Measurements from ENCODE around the gene CMIP.

Gene CMIP

DNA sequence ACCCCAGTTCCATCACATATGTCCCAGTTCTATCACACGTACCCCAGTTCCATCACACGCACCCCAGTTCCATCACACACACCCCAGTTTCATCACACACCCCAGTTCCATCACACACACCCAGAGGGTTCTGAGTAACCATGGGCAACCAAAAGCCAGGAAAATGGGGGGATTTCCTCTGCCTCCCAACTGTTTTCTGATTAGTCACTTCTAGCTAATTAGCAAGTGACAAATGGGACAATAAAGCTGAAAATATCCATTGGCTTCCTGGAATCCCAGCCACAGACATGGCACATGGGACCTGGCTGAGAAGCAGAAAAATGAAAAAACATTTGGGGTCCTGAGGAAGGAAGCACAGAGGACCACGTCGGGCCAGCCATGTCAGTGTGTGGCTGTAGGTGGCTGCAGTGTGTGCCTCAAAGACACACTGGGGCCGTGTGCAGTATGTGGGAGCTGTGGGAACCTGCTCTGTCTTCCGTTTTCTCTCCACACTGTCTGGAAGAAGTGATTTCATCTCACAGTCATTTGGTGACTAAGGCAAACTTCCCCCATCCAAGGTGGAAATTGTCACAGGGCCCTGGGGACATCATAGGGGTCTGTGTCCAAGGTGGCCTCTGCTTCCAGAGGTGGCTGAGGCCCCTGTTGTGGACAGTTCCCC lies 106.7 kb downstream of the CMIP start:
- intact Hi-C loops (cut with DNase I; ENCODE audit: low total_unique reads): no loop called here
- TF ChIP-seq, protein P1, sequence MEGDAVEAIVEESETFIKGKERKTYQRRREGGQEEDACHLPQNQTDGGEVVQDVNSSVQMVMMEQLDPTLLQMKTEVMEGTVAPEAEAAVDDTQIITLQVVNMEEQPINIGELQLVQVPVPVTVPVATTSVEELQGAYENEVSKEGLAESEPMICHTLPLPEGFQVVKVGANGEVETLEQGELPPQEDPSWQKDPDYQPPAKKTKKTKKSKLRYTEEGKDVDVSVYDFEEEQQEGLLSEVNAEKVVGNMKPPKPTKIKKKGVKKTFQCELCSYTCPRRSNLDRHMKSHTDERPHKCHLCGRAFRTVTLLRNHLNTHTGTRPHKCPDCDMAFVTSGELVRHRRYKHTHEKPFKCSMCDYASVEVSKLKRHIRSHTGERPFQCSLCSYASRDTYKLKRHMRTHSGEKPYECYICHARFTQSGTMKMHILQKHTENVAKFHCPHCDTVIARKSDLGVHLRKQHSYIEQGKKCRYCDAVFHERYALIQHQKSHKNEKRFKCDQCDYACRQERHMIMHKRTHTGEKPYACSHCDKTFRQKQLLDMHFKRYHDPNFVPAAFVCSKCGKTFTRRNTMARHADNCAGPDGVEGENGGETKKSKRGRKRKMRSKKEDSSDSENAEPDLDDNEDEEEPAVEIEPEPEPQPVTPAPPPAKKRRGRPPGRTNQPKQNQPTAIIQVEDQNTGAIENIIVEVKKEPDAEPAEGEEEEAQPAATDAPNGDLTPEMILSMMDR (IDR thresholded peaks at IDR 0.05): no peak

DNA sequence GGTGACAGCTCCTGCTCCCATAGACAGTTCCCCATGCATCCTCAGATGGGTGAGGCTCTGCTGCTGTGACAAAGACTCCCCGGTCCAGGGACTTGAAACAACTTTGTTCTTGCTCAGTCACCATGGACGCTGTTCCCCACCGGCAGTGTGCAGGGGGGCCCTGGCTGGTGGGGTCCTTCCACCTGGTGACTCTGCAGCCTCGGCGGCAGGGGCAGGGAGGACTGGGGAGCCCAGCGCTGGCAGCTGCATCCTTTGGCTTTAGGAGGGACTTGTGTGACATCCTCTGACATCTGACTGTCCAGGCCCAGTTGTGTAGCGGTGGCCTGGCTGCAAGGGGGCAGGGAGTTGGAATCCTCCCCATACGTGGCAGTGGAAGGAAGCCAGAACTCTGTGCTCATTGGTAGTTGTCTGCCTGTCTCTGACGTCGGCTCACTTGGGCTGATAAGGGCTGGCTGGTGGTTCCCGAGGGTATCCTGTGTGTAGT lies 107.3 kb downstream of the CMIP start:
- Histone ChIP-seq H3K36me3 (no peaks in the 10 kb centered on the region), H3K9me3 (no peaks in the 10 kb centered on the region), H3K27me3 (no peaks in the 10 kb centered on the region), H3K27ac (no peak overlapping the region), H3K4me1 (peaks cover 0 to 21% (median 13%) of the 10 kb centered on the region in 4 donors), H3K4me3 (no peak overlapping the region)
- TF ChIP-seq, protein P1 (IDR thresholded peaks at IDR 0.05): no peak
- no peak for DNase-seq
- intact Hi-C loops (cut with DNase I; ENCODE audit: low total_unique reads): no loop called here

More for the DNA sequence above, 106.7 kb downstream of the CMIP start:
- H3K27me3 ChIP-seq: no peaks in the 10 kb centered on the region
- no peaks in the 10 kb centered on the region for H3K36me3 ChIP-seq
- DNase-seq: no peak
- H3K4me1 ChIP-seq: peaks cover 0 to 21% (median 13%) of the 10 kb centered on the region in 4 donors
- H3K9me3 ChIP-seq: no peaks in the 10 kb centered on the region
- no peak overlapping the region for H3K27ac ChIP-seq
- H3K4me3 ChIP-seq: no peak overlapping the region

DNA sequence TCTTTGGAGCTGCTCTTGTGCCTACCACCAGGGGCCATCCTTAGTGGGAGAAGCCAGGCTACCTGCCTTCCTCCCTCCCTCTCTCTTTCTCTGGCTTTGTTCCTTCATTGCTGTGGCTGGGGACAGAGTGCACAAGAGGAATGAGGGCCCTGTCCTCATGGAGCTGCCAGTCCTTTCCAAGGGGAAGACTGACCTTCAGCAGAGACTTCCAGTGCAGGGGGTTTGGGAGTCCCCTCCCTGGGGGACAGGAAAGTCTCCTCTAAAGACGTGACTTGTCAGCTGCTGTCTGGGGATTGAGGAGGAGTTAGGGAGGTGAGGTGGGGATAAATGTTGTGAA lies 108.1 kb downstream of the CMIP start:
- intact Hi-C loops (cut with DNase I; ENCODE audit: low total_unique reads): no loop called here
- Histone ChIP-seq H3K27me3 (no peaks in the 10 kb centered on the region), H3K4me3 (no peak overlapping the region), H3K36me3 (no peaks in the 10 kb centered on the region), H3K27ac (no peak overlapping the region), H3K9me3 (no peaks in the 10 kb centered on the region), H3K4me1 (peaks cover 0 to 21% (median 13%) of the 10 kb centered on the region in 4 donors)
- DNase-seq: no peak
- TF ChIP-seq, protein P1 (IDR thresholded peaks at IDR 0.05): no peak

DNA sequence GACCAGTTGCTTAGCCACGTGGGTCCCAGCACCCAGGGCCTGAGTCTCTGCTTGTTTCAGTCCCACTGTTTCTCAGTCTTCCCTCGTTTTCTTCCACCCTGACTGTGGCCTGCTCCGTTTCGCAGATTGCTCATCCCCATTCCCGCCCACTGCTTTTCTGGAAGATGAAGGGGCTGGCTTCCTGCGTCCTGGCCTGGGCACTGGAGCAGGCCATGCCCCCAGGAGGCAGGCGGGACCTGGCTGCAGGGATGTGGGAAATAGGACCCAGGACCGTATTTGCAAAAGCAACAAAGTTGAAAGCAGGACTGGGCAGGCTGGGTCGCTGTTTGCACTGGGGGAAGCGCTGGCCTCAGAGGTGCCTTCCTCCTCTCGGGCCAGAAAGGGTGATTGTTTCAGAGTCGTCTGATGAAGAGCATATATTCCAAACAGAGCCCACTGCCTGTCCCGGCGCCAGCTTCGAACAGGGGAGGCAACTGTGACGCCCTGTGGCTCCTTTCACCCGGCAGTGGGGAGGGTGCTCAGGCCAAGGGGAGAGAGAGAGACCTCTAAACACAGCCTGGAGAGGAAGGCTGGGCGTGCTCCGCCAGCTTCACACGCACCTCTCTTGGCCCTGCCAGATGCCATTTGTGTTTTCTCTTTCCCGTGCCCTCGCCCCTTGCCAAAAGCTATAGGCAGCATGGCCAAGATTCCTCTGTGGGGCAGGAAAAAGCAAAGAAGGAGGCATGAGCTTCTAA lies 108.6 kb downstream of the CMIP start:
- TF ChIP-seq, protein P1 (IDR thresholded peaks at IDR 0.05): no peak
- intact Hi-C loops (cut with DNase I; ENCODE audit: low total_unique reads): no loop called here
- H3K4me3 ChIP-seq: no peak overlapping the region
- H3K27ac ChIP-seq: no peak overlapping the region
- no peaks in the 10 kb centered on the region for H3K36me3 ChIP-seq
- no peak for DNase-seq
- H3K9me3 ChIP-seq: no peaks in the 10 kb centered on the region
- no peaks in the 10 kb centered on the region for H3K27me3 ChIP-seq
- H3K4me1 ChIP-seq: peaks cover 0 to 21% (median 14%) of the 10 kb centered on the region in 4 donors

DNA sequence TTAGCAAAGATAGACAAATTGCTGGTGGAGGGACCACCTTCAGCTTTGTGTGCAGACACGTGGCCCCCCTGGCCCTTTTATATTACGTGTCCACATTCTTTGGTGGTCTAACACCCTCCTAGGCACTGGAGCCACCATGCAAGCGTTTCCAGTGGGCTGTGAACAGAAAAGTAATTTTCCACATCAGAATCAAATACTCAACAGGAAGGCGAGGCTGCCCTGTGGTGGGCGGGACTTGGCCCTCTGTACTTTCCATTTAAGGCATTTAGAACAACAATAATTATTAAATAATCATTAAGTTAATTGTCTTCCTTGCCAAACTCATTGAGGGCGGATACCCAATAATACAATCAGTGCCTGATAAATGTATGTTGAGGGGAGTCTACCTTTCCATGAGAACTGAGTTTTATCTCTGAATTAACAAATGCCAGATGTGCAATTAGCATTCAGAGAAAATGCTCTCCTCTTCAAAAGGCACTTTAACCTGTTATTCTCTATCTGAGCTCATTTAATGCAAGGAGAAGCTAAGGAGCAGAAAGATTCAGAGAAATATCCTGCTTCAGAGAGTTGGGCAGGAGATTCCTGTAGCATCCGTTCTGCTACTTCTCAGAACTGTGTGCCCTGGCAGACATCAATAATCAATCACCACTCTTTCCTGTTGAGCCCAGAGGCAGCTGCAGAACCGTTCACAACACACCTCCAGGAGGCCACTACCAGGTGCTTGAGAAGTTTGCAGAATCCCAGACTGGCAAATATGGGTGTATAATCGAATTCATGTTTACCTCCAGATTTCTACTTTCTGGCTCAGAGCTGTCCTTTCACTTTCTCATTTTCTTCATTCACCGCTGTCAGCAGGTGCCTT lies 109.4 kb downstream of the CMIP start:
- H3K27me3 ChIP-seq: no peaks in the 10 kb centered on the region
- H3K27ac ChIP-seq: no peak overlapping the region
- intact Hi-C loops (cut with DNase I; ENCODE audit: low total_unique reads): no loop called here

More for the DNA sequence above, 109.4 kb downstream of the CMIP start:
- DNase-seq: no peak
- Histone ChIP-seq H3K9me3 (no peaks in the 10 kb centered on the region), H3K36me3 (no peaks in the 10 kb centered on the region), H3K4me1 (peaks cover 0 to 27% (median 14%) of the 10 kb centered on the region in 4 donors), H3K4me3 (no peak overlapping the region)
- TF ChIP-seq, protein P1 (IDR thresholded peaks at IDR 0.05): no peak
